Measurements from ENCODE around the gene OCA2. TPM values are rescaled to one million over a fixed set of nuclear protein-coding genes. Genes with fewer than 3 reads are reported as not detected.

The OCA2 gene
- total RNA-seq, 1 experiment from 2014 or later = 0.57 TPM

GRCh38 chr15:28112962-28113361 is 13.8 kb upstream of the OCA2 start:
- H3K9me3 ChIP-seq = no peaks in the 10 kb centered on the region
- H3K4me3 ChIP-seq (ENCODE audit: low read depth, low read length) = no peak overlapping the region
- TF ChIP-seq CTCF (IDR thresholded peaks at IDR 0.05; ENCODE audit: insufficient read depth in 1 of 2, low read depth in 1 of 2, low read length in 1 of 2, severe bottlenecking in 1 of 2, unreplicated experiment in 1 of 2) = no peak
- H3K4me1 ChIP-seq = no peaks in the 10 kb centered on the region
- no TSS peak for BruUV-seq (replicated peaks)
- POLR2A ChIA-PET = no interaction called here
- no peaks in the 10 kb centered on the region for H3K27me3 ChIP-seq (replicated peaks; ENCODE audit: control insufficient read depth, insufficient read depth, low read length)
- DNase-seq = no peak
- intact Hi-C loops (cut with micrococcal nuclease; ENCODE audit: unreplicated experiment) = no loop called here
- no peaks in the 10 kb centered on the region for H3K9me3 Mint-ChIP-seq (ENCODE audit: unreplicated experiment)
- no peak overlapping the region for H3K27ac Mint-ChIP-seq (ENCODE audit: unreplicated experiment)
- no peaks in the 10 kb centered on the region for H3K4me1 Mint-ChIP-seq (ENCODE audit: low read depth, unreplicated experiment)
- H3K27me3 Mint-ChIP-seq (ENCODE audit: insufficient read depth, unreplicated experiment) = no peaks in the 10 kb centered on the region
- no peaks in the 10 kb centered on the region for H3K36me3 ChIP-seq (ENCODE audit: control insufficient read depth, insufficient read depth, low read length)
- H3K36me3 Mint-ChIP-seq (ENCODE audit: insufficient read depth, unreplicated experiment) = peaks cover 53% of the 10 kb centered on the region
- CTCF ChIA-PET = no interaction called here
- H3K4me3 Mint-ChIP-seq (ENCODE audit: unreplicated experiment) = no peak overlapping the region

- no TSS peak for BruUV-seq (replicated peaks)
- peaks cover 46% of the 10 kb centered on the region for H3K36me3 Mint-ChIP-seq (ENCODE audit: insufficient read depth, unreplicated experiment)
- no peaks in the 10 kb centered on the region for H3K4me1 Mint-ChIP-seq (ENCODE audit: low read depth, unreplicated experiment)
- no peak for DNase-seq
- no peak for TF ChIP-seq CTCF (IDR thresholded peaks at IDR 0.05; ENCODE audit: insufficient read depth in 1 of 2, low read depth in 1 of 2, low read length in 1 of 2, severe bottlenecking in 1 of 2, unreplicated experiment in 1 of 2)
- intact Hi-C loops (cut with micrococcal nuclease; ENCODE audit: unreplicated experiment) = no loop called here
- no peaks in the 10 kb centered on the region for H3K27me3 ChIP-seq (replicated peaks; ENCODE audit: control insufficient read depth, insufficient read depth, low read length)
- no peak overlapping the region for H3K4me3 ChIP-seq (ENCODE audit: low read depth, low read length)
- H3K4me3 Mint-ChIP-seq (ENCODE audit: unreplicated experiment) = no peak overlapping the region
- H3K9me3 ChIP-seq = no peaks in the 10 kb centered on the region
- H3K36me3 ChIP-seq (ENCODE audit: control insufficient read depth, insufficient read depth, low read length) = no peaks in the 10 kb centered on the region
- no peaks in the 10 kb centered on the region for H3K27me3 Mint-ChIP-seq (ENCODE audit: insufficient read depth, unreplicated experiment)
- CTCF ChIA-PET = no interaction called here
- no peak overlapping the region for H3K27ac Mint-ChIP-seq (ENCODE audit: unreplicated experiment)
- POLR2A ChIA-PET = no interaction called here
- H3K4me1 ChIP-seq = no peaks in the 10 kb centered on the region
- no peaks in the 10 kb centered on the region for H3K9me3 Mint-ChIP-seq (ENCODE audit: unreplicated experiment)
These were observed 13.1 kb upstream of the OCA2 start for GRCh38 chr15:28112101-28112760.

- no peaks in the 10 kb centered on the region for H3K27me3 Mint-ChIP-seq (ENCODE audit: insufficient read depth, unreplicated experiment)
- DNase-seq = no peak
- no TSS peak for BruUV-seq (replicated peaks)
- TF ChIP-seq CTCF (IDR thresholded peaks at IDR 0.05; ENCODE audit: insufficient read depth in 1 of 2, low read depth in 1 of 2, low read length in 1 of 2, severe bottlenecking in 1 of 2, unreplicated experiment in 1 of 2) = no peak
- H3K27ac Mint-ChIP-seq (ENCODE audit: unreplicated experiment) = no peak overlapping the region
- Histone ChIP-seq H3K36me3 (ENCODE audit: control insufficient read depth, insufficient read depth, low read length) (no peaks in the 10 kb centered on the region), H3K9me3 (no peaks in the 10 kb centered on the region), H3K4me1 (no peaks in the 10 kb centered on the region), H3K27me3 (replicated peaks; ENCODE audit: control insufficient read depth, insufficient read depth, low read length) (no peaks in the 10 kb centered on the region), H3K4me3 (ENCODE audit: low read depth, low read length) (no peak overlapping the region)
- ChIA-PET POLR2A (no interaction called here), CTCF (no interaction called here)
- H3K4me3 Mint-ChIP-seq (ENCODE audit: unreplicated experiment) = no peak overlapping the region
- H3K36me3 Mint-ChIP-seq (ENCODE audit: insufficient read depth, unreplicated experiment) = peaks cover 44% of the 10 kb centered on the region
- no peaks in the 10 kb centered on the region for H3K9me3 Mint-ChIP-seq (ENCODE audit: unreplicated experiment)
- no peaks in the 10 kb centered on the region for H3K4me1 Mint-ChIP-seq (ENCODE audit: low read depth, unreplicated experiment)
- intact Hi-C loops (cut with micrococcal nuclease; ENCODE audit: unreplicated experiment) = no loop called here
These were observed 12.4 kb upstream of the OCA2 start for GRCh38 chr15:28111543-28111942.

Data from Caco-2 (cell line).